Gastrocnemius medialis (tissue), 4 donors: ENCODE data around the gene TRMT61A. TPM values are rescaled to one million over a fixed set of nuclear protein-coding genes. Genes with fewer than 3 reads are reported as not detected.
A peak's percentile ranks its signal among the peaks of the same experiment; 100 is the strongest.

Experiments
- ATAC-seq, 2 donors: fragments of 150-250 bp; one replicate each; pipeline ENCODE4 v1.9.1; 2016
- DNase-seq, 2 donors: peaks; one replicate each; pipeline ENCODE4 v3.0.0-alpha.2; 2019
- H3K27ac ChIP-seq, 4 donors: fragments of 200-600 bp; sonication (generic); 1 replicate in 1 of 4; 2 replicates in 3 of 4; pipeline ENCODE4 v1.5.1; 2016 to 2018; ENCODE audit warnings: mild to moderate bottlenecking in 2 of 4, moderate library complexity in 1 of 4
- H3K27me3 ChIP-seq, 3 donors: fragments of 200-600 bp; sonication (generic) in 2 of 3; 1 replicate in 1 of 3; 2 replicates in 2 of 3; pipeline versions ENCODE4 v1.5.1 to v1.6.0; 2016 to 2019; ENCODE audit warnings: mild to moderate bottlenecking in 1 of 3, moderate library complexity in 1 of 3
- H3K36me3 ChIP-seq, 2 donors: fragments of 200-600 bp; sonication (generic) in 1 of 2; one replicate each; pipeline ENCODE4 v1.5.1; 2017 to 2018
- H3K4me1 ChIP-seq, 2 donors: fragments of 200-600 bp; sonication (generic) in 1 of 2; one replicate each; pipeline ENCODE4 v1.5.1; 2016 to 2017; ENCODE audit warnings: mild to moderate bottlenecking in 2 of 2
- H3K4me3 ChIP-seq, 4 donors: fragments of 200-600 bp; sonication (generic) in 3 of 4; 1 replicate in 1 of 4; 2 replicates in 3 of 4; pipeline ENCODE4 v1.5.1; 2016 to 2019; ENCODE audit warnings: mild to moderate bottlenecking in 2 of 4
- H3K9me3 ChIP-seq, 3 donors: fragments of 200-600 bp; sonication (generic) in 2 of 3; 1 replicate in 1 of 3; 2 replicates in 2 of 3; pipeline ENCODE4 v1.5.1; 2016 to 2019
- POLR2A ChIP-seq, 2 donors: fragments of 450-650 bp; IDR thresholded peaks; one replicate each; pipeline ENCODE4 v1.6.1; 2017; ENCODE audit warnings: antibody characterized with exemption in 2 of 2, mild to moderate bottlenecking in 2 of 2, moderate library complexity in 2 of 2
- in situ Hi-C, 4 donors: fragments of 200-750 bp; cut with MboI; loops; one replicate each; pipeline versions ENCODE4 v1.15.0 to v1.8.0; 2017; ENCODE audit warnings: low sequenced_read_pairs in 4 of 4
- intact Hi-C: fragments of 100-400 bp; cut with DNase I; formaldehyde crosslinking; loops from one replicate; pipeline ENCODE4 v1.15.1; 2023; ENCODE audit warnings: low total_unique reads
- total RNA-seq, 4 donors: library from RNA; depleted of rRNA; stranded (reverse); fragments of >200 nt; gene quantifications; one replicate each; pipeline versions ENCODE4 v1.1.0 to v1.2.3, GENCODE V29; 2016
- TF ChIP-seq, protein P1 (sequence below), 5 experiments: fragments of 450-650 bp in 3 of 5; fragments of 200-600 bp in 2 of 5; sonication (generic) in 2 of 5; IDR thresholded peaks in 4 of 5; conservative IDR thresholded peaks in 1 of 5; 1 replicate in 4 of 5; 2 replicates in 1 of 5; pipeline ENCODE4 v1.5.1; 2016 to 2019; ENCODE audit warnings: antibody characterized with exemption in 5 of 5, mild to moderate bottlenecking in 3 of 5, moderate library complexity in 3 of 5

TRMT61A gene
- total RNA-seq, 4 donors from 2014 or later: 8.3 to 11.0 (median 9.6) TPM

GRCh38 chr14:103533999-103534575 is 5.1 kb downstream of the TRMT61A start:
- TF ChIP-seq, protein P1, sequence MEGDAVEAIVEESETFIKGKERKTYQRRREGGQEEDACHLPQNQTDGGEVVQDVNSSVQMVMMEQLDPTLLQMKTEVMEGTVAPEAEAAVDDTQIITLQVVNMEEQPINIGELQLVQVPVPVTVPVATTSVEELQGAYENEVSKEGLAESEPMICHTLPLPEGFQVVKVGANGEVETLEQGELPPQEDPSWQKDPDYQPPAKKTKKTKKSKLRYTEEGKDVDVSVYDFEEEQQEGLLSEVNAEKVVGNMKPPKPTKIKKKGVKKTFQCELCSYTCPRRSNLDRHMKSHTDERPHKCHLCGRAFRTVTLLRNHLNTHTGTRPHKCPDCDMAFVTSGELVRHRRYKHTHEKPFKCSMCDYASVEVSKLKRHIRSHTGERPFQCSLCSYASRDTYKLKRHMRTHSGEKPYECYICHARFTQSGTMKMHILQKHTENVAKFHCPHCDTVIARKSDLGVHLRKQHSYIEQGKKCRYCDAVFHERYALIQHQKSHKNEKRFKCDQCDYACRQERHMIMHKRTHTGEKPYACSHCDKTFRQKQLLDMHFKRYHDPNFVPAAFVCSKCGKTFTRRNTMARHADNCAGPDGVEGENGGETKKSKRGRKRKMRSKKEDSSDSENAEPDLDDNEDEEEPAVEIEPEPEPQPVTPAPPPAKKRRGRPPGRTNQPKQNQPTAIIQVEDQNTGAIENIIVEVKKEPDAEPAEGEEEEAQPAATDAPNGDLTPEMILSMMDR (IDR thresholded peaks at IDR 0.05 in 4 of 5, conservative IDR thresholded peaks at IDR 0.05 in 1 of 5): no peak
- TF ChIP-seq POLR2A (IDR thresholded peaks at IDR 0.05): no peak
- intact Hi-C loops: no loop called here
- H3K27me3 ChIP-seq: no peaks in the 10 kb centered on the region
- H3K4me3 ChIP-seq: no peak overlapping the region
- H3K27ac ChIP-seq: no peak overlapping the region
- peaks cover 0 to 29% of the 10 kb centered on the region in 2 donors for H3K36me3 ChIP-seq
- ATAC-seq (no peak), DNase-seq (no peak)
- H3K4me1 ChIP-seq: peaks cover 23 to 24% of the 10 kb centered on the region in 2 donors
- no peaks in the 10 kb centered on the region for H3K9me3 ChIP-seq
- in situ Hi-C loops: no loop called here

- H3K9me3 ChIP-seq: no peaks in the 10 kb centered on the region
- H3K36me3 ChIP-seq: peaks cover 0 to 29% of the 10 kb centered on the region in 2 donors
- H3K4me1 ChIP-seq: peaks cover 23 to 24% of the 10 kb centered on the region in 2 donors
- no peak overlapping the region for H3K4me3 ChIP-seq
- ATAC-seq: no peak
- in situ Hi-C loops (no loop called here), intact Hi-C loops (no loop called here)
- DNase-seq: no peak
- peak overlapping the region in 1 of 4 donors; percentile 31 for H3K27ac ChIP-seq
- no peaks in the 10 kb centered on the region for H3K27me3 ChIP-seq
- no peak for TF ChIP-seq POLR2A (IDR thresholded peaks at IDR 0.05)
- TF ChIP-seq, protein P1 (IDR thresholded peaks at IDR 0.05 in 4 of 5, conservative IDR thresholded peaks at IDR 0.05 in 1 of 5): no peak
Observed at GRCh38 chr14:103534576-103535061, 5.6 kb downstream of the TRMT61A start.

GRCh38 chr14:103535081-103535890 is 6.3 kb downstream of the TRMT61A start:
- Histone ChIP-seq H3K4me1 (peaks cover 19 to 21% of the 10 kb centered on the region in 2 donors), H3K4me3 (no peak overlapping the region), H3K36me3 (peaks cover 0 to 29% of the 10 kb centered on the region in 2 donors), H3K9me3 (no peaks in the 10 kb centered on the region), H3K27me3 (no peaks in the 10 kb centered on the region), H3K27ac (peak overlapping the region in 1 of 4 donors; percentile 31)
- ATAC-seq: no peak
- in situ Hi-C loops (no loop called here), intact Hi-C loops (no loop called here)
- TF ChIP-seq, protein P1 (IDR thresholded peaks at IDR 0.05 in 4 of 5, conservative IDR thresholded peaks at IDR 0.05 in 1 of 5): no peak
- TF ChIP-seq POLR2A (IDR thresholded peaks at IDR 0.05): no peak
- DNase-seq: no peak

DNA sequence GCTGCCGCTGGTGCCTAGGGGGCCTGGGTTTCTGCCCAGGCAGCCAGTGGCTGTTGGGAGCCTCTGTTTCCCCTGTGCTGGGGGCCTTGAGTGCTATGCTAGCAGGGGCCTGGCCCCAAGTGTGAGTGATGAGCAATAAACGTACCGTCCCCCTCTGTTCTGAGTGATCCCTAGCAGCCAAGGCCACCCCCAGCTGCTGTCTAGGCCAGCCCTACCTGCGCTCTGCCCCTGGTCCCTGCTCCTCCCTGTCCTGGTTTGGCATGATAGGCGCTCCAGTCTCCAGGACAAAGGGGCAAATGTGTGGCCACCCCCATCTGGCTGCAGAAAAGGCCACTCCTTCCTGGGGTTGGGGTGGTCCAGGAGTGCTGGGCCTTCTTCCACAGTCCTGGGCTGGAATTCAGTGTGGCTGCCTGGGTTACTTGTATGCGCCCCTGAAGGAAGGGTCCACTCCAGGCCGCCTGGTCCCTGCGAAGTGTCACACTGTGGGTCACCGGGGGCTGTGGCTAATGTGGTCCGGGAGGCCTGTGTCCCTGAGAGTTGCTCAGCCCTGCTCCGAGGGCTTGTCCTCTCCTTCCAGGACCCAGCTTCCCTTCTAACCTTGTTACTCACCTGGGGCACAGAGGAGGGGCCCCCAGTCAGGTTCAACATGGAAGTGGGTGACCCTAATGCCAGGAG is 7.0 kb downstream of the TRMT61A start:
- peaks cover 0 to 25% of the 10 kb centered on the region in 2 donors for H3K36me3 ChIP-seq
- in situ Hi-C loops: no loop called here
- no peak overlapping the region for H3K4me3 ChIP-seq
- H3K9me3 ChIP-seq: no peaks in the 10 kb centered on the region
- intact Hi-C loops: no loop called here
- peaks cover 22% of the 10 kb centered on the region in 2 donors for H3K4me1 ChIP-seq
- TF ChIP-seq, protein P1 (IDR thresholded peaks at IDR 0.05 in 4 of 5, conservative IDR thresholded peaks at IDR 0.05 in 1 of 5): no peak
- TF ChIP-seq POLR2A (IDR thresholded peaks at IDR 0.05): no peak
- no peaks in the 10 kb centered on the region for H3K27me3 ChIP-seq
- DNase-seq (no peak), ATAC-seq (no peak)
- H3K27ac ChIP-seq: no peak overlapping the region
